HepG2 (cell line): ENCODE measurements around the gene CBX2. TPM values are rescaled to one million over a fixed set of nuclear protein-coding genes. Genes with fewer than 3 reads are reported as not detected.

Source experiments
- CEBPZ ChIP-seq: IDR thresholded peaks from 2 replicates; pipeline ENCODE4 v1.6.1; 2012; ENCODE audit warnings: low read length, improper control_type of control experiment
- CREB1 ChIP-seq, 2 experiments: fragments of 450-650 bp in 1 of 2; IDR thresholded peaks; 2 replicates each; pipeline ENCODE4 v1.6.1; 2016 to 2017; ENCODE audit warnings: control low read depth in 1 of 2, mild to moderate bottlenecking in 1 of 2, missing compliant biosample characterization in 1 of 2, missing genetic modification characterization in 1 of 2
- GMEB1 ChIP-seq: sonication (generic); formaldehyde crosslinking; IDR thresholded peaks from 2 replicates; pipeline ENCODE4 v1.5.1; 2020; ENCODE audit warnings: missing genetic modification reagents, mild to moderate bottlenecking, borderline replicate concordance
- HNRNPLL ChIP-seq: fragments of 200-400 bp; formaldehyde crosslinking; IDR thresholded peaks from 2 replicates; pipeline ENCODE4 v1.6.1; 2017; ENCODE audit warnings: mild to moderate bottlenecking, low read depth, low read length; ENCODE audit not compliant: poor library complexity, severe bottlenecking
- NCOA2 ChIP-seq: sonication (generic); formaldehyde crosslinking; IDR thresholded peaks from 2 replicates; pipeline ENCODE4 v1.8.0; 2022; ENCODE audit warnings: inconsistent platforms
- NFYC ChIP-seq: IDR thresholded peaks from 2 replicates; pipeline ENCODE4 v1.6.1; 2016; ENCODE audit warnings: missing genetic modification reagents, missing compliant biosample characterization
- PHF5A ChIP-seq: IDR thresholded peaks from one replicate; pipeline ENCODE4 v1.6.1; 2018; ENCODE audit warnings: low read depth, missing genetic modification reagents; ENCODE audit not compliant: unreplicated experiment
- SIN3A ChIP-seq: IDR thresholded peaks from 2 replicates; pipeline ENCODE4 v1.6.1; 2011; ENCODE audit warnings: low read depth, mild to moderate bottlenecking, control low read depth, low read length, borderline replicate concordance
- SOX6 ChIP-seq, 2 experiments: fragments of 450-650 bp in 1 of 2; sonication (generic) in 1 of 2; formaldehyde crosslinking in 1 of 2; IDR thresholded peaks; 2 replicates each; pipeline versions ENCODE4 v1.4.0 to v1.6.1; 2017 to 2020; ENCODE audit warnings: antibody characterized with exemption in 1 of 2, mild to moderate bottlenecking in 1 of 2, missing genetic modification reagents in 1 of 2
- TRIM22 ChIP-seq: fragments of 450-650 bp; IDR thresholded peaks from 2 replicates; pipeline ENCODE4 v1.6.1; 2017
- ZBTB44 ChIP-seq: sonication (generic); formaldehyde crosslinking; IDR thresholded peaks from 2 replicates; pipeline ENCODE4 v1.4.0; 2020; ENCODE audit warnings: missing genetic modification reagents
- ZNF33A ChIP-seq: sonication (generic); formaldehyde crosslinking; IDR thresholded peaks from 2 replicates; pipeline ENCODE4 v1.5.1; 2020; ENCODE audit warnings: missing genetic modification reagents, mild to moderate bottlenecking, moderate library complexity, borderline replicate concordance
- ZNF382 ChIP-seq: sonication (generic); formaldehyde crosslinking; IDR thresholded peaks from 2 replicates; pipeline ENCODE4 v1.5.0; 2020; ENCODE audit warnings: missing genetic modification reagents, mild to moderate bottlenecking, borderline replicate concordance
- ZNF383 ChIP-seq: sonication (generic); formaldehyde crosslinking; IDR thresholded peaks from 2 replicates; pipeline ENCODE4 v1.4.0; 2020; ENCODE audit warnings: missing genetic modification reagents, mild to moderate bottlenecking, borderline replicate concordance
- ZNF687 ChIP-seq: sonication (generic); formaldehyde crosslinking; IDR thresholded peaks from 2 replicates; pipeline ENCODE4 v1.5.1; 2020; ENCODE audit warnings: mild to moderate bottlenecking, missing genetic modification reagents, moderate library complexity
- polyA plus RNA-seq, 8 experiments: library from polyadenylated mRNA; depleted of rRNA in 3 of 8; stranded (reverse) in 7 of 8; unstranded in 1 of 8; fragments of >200 nt; fragmentation: Illumina TruSeq in 4 of 8; extraction: Trizol in 4 of 8; gene quantifications; 2 replicates each; pipeline versions ENCODE4 v1.2.1 to v1.2.3, GENCODE V29; 2011 to 2016; ENCODE audit warnings: low read depth in 4 of 8, missing spikeins in 1 of 8, mixed read lengths in 1 of 8; ENCODE audit not compliant: insufficient read depth in 1 of 8
- total RNA-seq, 5 experiments: library from RNA; depleted of rRNA; stranded (reverse); fragments of >200 nt; fragmentation: Illumina TruSeq; extraction: Trizol; gene quantifications; 2 replicates each; pipeline ENCODE4 v1.2.3, GENCODE V29; 2016; ENCODE audit warnings: low read depth in 1 of 5

CBX2 gene
- total and polyA plus RNA-seq, 2 of the 13 experiments (the other 11 are each of a cell fraction or from before 2014, with no cell fraction given), result 14.5 to 31.1 TPM

- TF ChIP-seq SOX6 (IDR thresholded peaks at IDR 0.05) (no peak), SOX6 (CRISPR knock-in tag; IDR thresholded peaks at IDR 0.05) (peak; percentile 63; the same call in 1 of the 2 replicates), ZBTB44 (CRISPR knock-in tag) (peak; percentile 59; the same call in 1 of the 2 replicates), PHF5A (CRISPR knock-in tag) (peak; percentile 24), NCOA2 (CRISPR knock-in tag) (no peak), CREB1 (IDR thresholded peaks at IDR 0.05) (peak; percentile 96), CREB1 (CRISPR knock-in tag; IDR thresholded peaks at IDR 0.05) (peak; percentile 92), ZNF687 (peak; percentile 77), SIN3A (peak; percentile 76; the same call in 1 of the 2 replicates), NFYC (CRISPR knock-in tag) (peak; percentile 90), HNRNPLL (peak; percentile 34), GMEB1 (CRISPR knock-in tag) (peak; percentile 91), ZNF382 (CRISPR knock-in tag) (no peak), ZNF383 (CRISPR knock-in tag) (no peak), ZNF33A (CRISPR knock-in tag) (no peak), TRIM22 (no peak), CEBPZ (no peak)
Observed at GRCh38 chr17:79796763-79797491, 19.0 kb downstream of the CBX2 start, which contains the start of gene CBX8 (continued).
